Fibroblast of mammary gland (primary cell): Measurements from ENCODE around the gene DLG2.

Source experiments
- DNase-seq: peaks from one replicate; pipeline ENCODE4 v3.0.0-alpha.2; 2010; ENCODE audit warnings: low read depth
- H3K4me3 ChIP-seq: 2 replicates; pipeline ENCODE4 v1.5.1; 2011; ENCODE audit warnings: low read depth, mild to moderate bottlenecking, low read length, moderate library complexity; ENCODE audit not compliant: control insufficient read depth
- TF ChIP-seq, protein P1 (sequence below): conservative IDR thresholded peaks from 2 replicates; pipeline ENCODE4 v1.5.1; 2011; ENCODE audit warnings: low read depth, low read length, inconsistent platforms; ENCODE audit not compliant: control insufficient read depth, insufficient read depth

DLG2 gene

DNA sequence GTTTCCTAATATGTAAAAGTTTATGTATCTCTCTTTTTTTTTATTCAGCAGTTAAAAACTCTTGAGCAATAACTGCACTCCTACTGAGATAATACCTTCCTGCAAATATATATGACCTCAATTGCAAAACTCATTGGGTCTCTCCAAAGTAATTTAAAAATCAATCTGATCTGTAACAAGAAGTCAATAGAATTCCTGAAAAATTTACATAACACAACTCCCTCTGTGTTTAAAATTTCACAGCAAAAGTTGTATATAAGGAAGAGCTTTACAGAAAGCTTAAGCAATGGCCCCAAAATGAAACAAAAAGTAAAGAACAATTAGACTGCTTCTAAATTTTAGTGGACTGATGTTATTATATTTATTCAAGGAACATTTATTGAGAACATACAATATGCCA is 313.4 kb downstream of the DLG2 start:
- TF ChIP-seq, protein P1, sequence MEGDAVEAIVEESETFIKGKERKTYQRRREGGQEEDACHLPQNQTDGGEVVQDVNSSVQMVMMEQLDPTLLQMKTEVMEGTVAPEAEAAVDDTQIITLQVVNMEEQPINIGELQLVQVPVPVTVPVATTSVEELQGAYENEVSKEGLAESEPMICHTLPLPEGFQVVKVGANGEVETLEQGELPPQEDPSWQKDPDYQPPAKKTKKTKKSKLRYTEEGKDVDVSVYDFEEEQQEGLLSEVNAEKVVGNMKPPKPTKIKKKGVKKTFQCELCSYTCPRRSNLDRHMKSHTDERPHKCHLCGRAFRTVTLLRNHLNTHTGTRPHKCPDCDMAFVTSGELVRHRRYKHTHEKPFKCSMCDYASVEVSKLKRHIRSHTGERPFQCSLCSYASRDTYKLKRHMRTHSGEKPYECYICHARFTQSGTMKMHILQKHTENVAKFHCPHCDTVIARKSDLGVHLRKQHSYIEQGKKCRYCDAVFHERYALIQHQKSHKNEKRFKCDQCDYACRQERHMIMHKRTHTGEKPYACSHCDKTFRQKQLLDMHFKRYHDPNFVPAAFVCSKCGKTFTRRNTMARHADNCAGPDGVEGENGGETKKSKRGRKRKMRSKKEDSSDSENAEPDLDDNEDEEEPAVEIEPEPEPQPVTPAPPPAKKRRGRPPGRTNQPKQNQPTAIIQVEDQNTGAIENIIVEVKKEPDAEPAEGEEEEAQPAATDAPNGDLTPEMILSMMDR, result no peak
- no peak overlapping the region for H3K4me3 ChIP-seq
- DNase-seq, result no peak

- TF ChIP-seq, protein P1, result no peak
- H3K4me3 ChIP-seq, result no peak overlapping the region
- DNase-seq, result no peak
Observed at GRCh38 chr11:85310479-85310878, 316.7 kb downstream of the DLG2 start.

- peak; percentile 58 for DNase-seq
- TF ChIP-seq, protein P1, result no peak
- H3K4me3 ChIP-seq, result no peak overlapping the region
Observed at GRCh38 chr11:85307366-85307765, 319.8 kb downstream of the DLG2 start.

DNA sequence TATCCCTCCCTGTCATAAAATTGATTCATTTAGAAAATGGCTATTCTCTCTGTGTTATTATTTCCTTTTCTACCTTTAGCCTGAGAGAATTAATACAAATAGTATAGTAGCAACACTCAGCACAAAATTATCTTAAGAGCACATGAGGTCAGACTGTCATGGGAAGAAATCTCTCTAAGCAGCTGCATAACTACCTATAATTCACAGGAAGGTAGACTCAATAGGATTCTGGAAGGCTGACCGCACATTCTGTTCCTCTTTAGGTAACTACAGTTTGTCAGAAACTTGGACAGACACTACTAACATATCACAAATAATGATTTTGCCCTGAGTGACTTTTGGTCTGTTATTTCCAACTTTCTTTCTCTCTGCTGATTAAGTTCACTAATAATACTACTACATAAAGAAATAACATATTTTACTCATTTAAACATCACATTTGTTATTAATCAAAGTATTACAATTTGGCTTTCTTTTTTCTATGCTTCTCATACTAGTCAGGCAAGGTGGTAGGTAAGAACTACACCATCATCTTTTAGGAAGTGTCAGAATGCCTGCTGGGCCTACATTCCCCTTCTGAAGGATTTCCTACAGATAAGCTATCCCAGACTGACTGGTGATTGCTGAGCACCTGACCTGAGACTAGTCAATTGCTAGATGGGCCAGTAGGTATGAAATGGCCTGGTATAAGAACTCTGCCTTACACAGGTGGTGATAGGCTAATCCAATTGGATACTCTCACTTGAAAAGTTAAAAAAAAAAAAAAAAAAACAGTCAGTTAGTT is 325.1 kb downstream of the DLG2 start:
- DNase-seq, result no peak
- no peak overlapping the region for H3K4me3 ChIP-seq
- TF ChIP-seq, protein P1, result no peak

DNA sequence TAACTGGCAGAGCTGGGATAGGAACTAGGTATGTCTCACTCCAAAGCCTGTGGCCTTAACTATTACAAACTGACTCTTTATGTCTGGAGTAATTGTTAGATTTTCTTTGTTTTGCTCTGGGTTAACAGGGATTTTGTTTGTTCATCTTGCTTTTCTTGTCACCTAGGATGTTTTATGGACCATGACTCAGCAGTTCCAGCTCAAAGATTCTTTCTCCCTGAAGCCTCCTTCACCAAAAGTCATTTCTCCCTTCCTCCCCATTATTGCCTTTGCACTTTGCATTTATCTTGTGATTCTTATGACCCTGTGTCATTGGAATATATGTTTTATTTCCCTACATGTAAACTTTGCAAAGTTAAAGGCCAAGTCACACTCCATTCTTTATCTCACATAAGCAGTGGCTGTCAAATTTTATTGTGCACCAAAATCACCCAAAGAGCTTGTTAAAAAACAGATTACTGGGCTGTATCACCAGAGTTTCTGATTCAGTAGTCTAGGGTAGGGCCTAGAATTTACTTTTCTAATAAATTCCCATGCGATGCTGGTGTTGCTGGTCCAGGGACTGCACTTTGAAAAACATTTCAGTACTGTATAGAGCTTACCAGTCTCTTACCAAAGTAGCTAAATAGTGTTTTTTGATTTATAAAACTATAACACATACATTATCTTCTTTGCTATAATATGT is 327.7 kb downstream of the DLG2 start:
- DNase-seq, result peak; percentile 27
- TF ChIP-seq, protein P1, result no peak
- no peak overlapping the region for H3K4me3 ChIP-seq

GRCh38 chr11:85295694-85296271 is 331.4 kb downstream of the DLG2 start:
- H3K4me3 ChIP-seq, result no peak overlapping the region
- no peak for DNase-seq
- TF ChIP-seq, protein P1, result no peak
